ENCODE results near the gene MT1G.
"Not testable (repeated sequence)": the region's sequence is repeated elsewhere in the genome, so short reads cannot be mapped to it uniquely, and the experiment has no call there.

The MT1G gene

GRCh38 chr16:56621665-56622445 lies 46.0 kb downstream of the MT1G start:
- not testable (repeated sequence) for DNase-seq (ENCODE audit: low read depth in 3 of 3)

GRCh38 chr16:56620339-56620897 lies 47.4 kb downstream of the MT1G start:
- DNase-seq (ENCODE audit: low read depth in 3 of 3), result no peak

- DNase-seq (ENCODE audit: low read depth in 3 of 3), result no peak
Measured at GRCh38 chr16:56618138-56618537, 49.7 kb downstream of the MT1G start.

DNA sequence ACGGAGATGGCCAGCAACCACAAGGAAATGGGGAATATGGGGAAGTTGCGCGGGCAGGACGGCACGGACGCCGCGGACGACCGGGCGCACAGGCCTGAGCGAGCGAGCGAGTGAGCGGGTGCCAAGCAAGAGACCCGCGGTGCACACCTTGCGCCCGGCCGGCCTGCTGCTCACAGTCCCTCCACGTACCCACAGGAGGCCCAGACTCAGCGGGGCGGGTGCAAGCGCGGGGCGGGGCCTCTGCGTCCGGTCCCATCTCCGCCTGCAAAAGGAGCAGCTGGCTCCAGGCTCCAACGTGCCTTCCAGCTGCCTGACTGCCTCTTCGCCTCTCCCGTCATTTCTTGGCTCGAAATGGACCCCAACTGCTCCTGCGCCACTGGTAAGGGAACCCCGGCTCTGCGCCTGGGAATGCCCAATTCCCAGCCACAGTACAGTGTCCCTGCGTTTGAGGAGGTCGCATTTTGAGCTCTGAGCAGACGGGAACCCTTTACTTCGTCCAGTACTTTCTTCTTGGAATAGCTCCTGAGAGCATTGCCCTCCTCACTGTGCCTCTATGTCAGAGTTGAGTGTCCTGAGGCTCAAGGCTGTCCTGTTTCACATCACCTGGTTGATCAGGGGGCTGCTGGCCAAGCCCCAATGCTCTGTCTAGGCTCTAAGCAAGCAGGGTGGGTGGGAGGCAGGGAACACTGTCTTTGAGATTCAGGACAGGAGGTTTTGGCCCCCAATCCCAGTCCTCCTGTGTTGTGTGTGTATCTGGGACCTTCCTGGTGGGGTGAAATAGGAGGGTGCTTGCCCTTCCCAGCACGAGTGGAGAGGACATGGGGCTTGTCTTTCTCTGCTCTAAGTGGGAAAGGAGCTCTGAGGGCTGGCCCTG lies 50.4 kb downstream of the MT1G start:
- DNase-seq (ENCODE audit: low read depth in 3 of 3), result peak in 1 of 3 experiments; percentile 31
